Uterus (tissue), 2 donors: Measurements from ENCODE around the gene PMEPA1.

ENCODE experiments used
- CTCF ChIP-seq, 4 experiments: fragments of 200-600 bp in 2 of 4; fragments of 450-650 bp in 2 of 4; sonication (generic) in 2 of 4; IDR thresholded peaks; one replicate each; pipeline ENCODE4 v1.5.1; 2016 to 2019; ENCODE audit warnings: antibody characterized with exemption in 4 of 4, mild to moderate bottlenecking in 2 of 4, moderate library complexity in 1 of 4
- POLR2A ChIP-seq, 2 donors: fragments of 450-650 bp; IDR thresholded peaks; one replicate each; pipeline ENCODE4 v1.6.1; 2016; ENCODE audit warnings: antibody characterized with exemption in 2 of 2, mild to moderate bottlenecking in 1 of 2, moderate library complexity in 1 of 2

- TF ChIP-seq CTCF (IDR thresholded peaks at IDR 0.05) (no peak), POLR2A (IDR thresholded peaks at IDR 0.05) (no peak)
Observed at GRCh38 chr20:57672953-57673575, 36.8 kb downstream of the PMEPA1 start.
